Heart right ventricle (tissue), 16 donors: ENCODE measurements around the gene GPR183. TPM values are rescaled to one million over a fixed set of nuclear protein-coding genes. Genes with fewer than 3 reads are reported as not detected.

Source experiments
- ATAC-seq, 8 donors: fragments of 200-7000 bp; cut with Tn5 transposase; one replicate each; pipeline ENCODE4 v1.9.1; 2020; ENCODE audit warnings: mild to moderate bottlenecking in 8 of 8, moderate library complexity in 8 of 8, moderate number of reproducible peaks in 1 of 8
- DNase-seq, 2 donors: peaks; one replicate each; pipeline ENCODE4 v3.0.0-alpha.2; 2020
- H3K27ac ChIP-seq, 10 donors: fragments of 200-600 bp; sonication (generic) in 2 of 10; one replicate each; pipeline versions ENCODE4 v1.5.0 to v1.8.0; 2020 to 2022; ENCODE audit warnings: mild to moderate bottlenecking in 3 of 10
- H3K27me3 ChIP-seq, 7 donors: fragments of 200-600 bp; one replicate each; pipeline ENCODE4 v1.8.0; 2021 to 2022; ENCODE audit warnings: mild to moderate bottlenecking in 2 of 7
- H3K36me3 ChIP-seq, 9 donors: fragments of 200-600 bp; sonication (generic) in 1 of 9; one replicate each; pipeline versions ENCODE4 v1.5.0 to v1.8.0; 2020 to 2022; ENCODE audit warnings: mild to moderate bottlenecking in 2 of 9
- H3K4me1 ChIP-seq, 9 donors: fragments of 200-600 bp; sonication (generic) in 1 of 9; one replicate each; pipeline versions ENCODE4 v1.5.0 to v1.8.0; 2020 to 2022; ENCODE audit warnings: mild to moderate bottlenecking in 4 of 9
- H3K4me3 ChIP-seq, 10 donors: fragments of 200-600 bp; sonication (generic) in 2 of 10; one replicate each; pipeline versions ENCODE4 v1.5.0 to v1.8.0; 2020 to 2022; ENCODE audit warnings: mild to moderate bottlenecking in 7 of 10, moderate library complexity in 2 of 10
- H3K9me3 ChIP-seq, 11 donors: fragments of 200-600 bp in 10 of 11; sonication (generic) in 2 of 11; one replicate each; pipeline versions ENCODE4 v1.5.0 to v1.8.0; 2013 to 2022; ENCODE audit warnings: mild to moderate bottlenecking in 2 of 11, control low read depth in 1 of 11, moderate library complexity in 1 of 11
- WGBS, 2 donors: extraction: QIAGEN DNeasy Blood & Tissue Kit; methylation state at CpG; one replicate each; pipeline ENCODE4 v1.1.7; 2013; ENCODE audit warnings: inconsistent platforms in 1 of 2; 5-methylcytosine and 5-hydroxymethylcytosine counted together
- intact Hi-C, 10 donors: fragments of 100-400 bp; cut with DNase I; formaldehyde crosslinking; loops; one replicate each; pipeline versions ENCODE4 v1.11.1 to v1.14.2; 2022
- polyA plus RNA-seq, 2 donors: library from polyadenylated mRNA; stranded (reverse); fragments of 200-250 nt; gene quantifications; one replicate each; pipeline ENCODE4 v1.2.3, GENCODE V29; 2013
- total RNA-seq, 10 donors: library from RNA; stranded (reverse); fragmentation: NEBNext Ultra II Directional in 3 of 10; extraction: Animal tissue kit (Norgen Biotek cat#: 25700) in 3 of 10; gene quantifications; one replicate each; pipeline versions ENCODE4 v1.2.1 to v1.2.4, GENCODE V29; 2021 to 2023
- TF ChIP-seq, protein P1 (sequence below), 9 donors: fragments of 200-600 bp; sonication (generic) in 2 of 9; IDR thresholded peaks; one replicate each; pipeline versions ENCODE4 v1.5.0 to v1.8.0; 2021 to 2022; ENCODE audit warnings: antibody characterized with exemption in 9 of 9, mild to moderate bottlenecking in 5 of 9, moderate library complexity in 1 of 9
- donor health status: Arrhythmogenic right ventricular cardiomyopathy.
- donor health status: ischemic (EF 13 %, LVEDD 7.1; RV severe dilation, severe dysfunction).
- donor health status: healthy with polysubstance abuse.
- donor health status: DM: no; HTN: yes; CAD: no.
- donor health status: DM: no; HTN: no; CAD: no.
- donor health status: ischemic (EF 25% LVEDD 6.9; RV normal size, moderate dysfunction).
- donor health status: ischemic (EF 25% LVEDD 5.7; RV mildly dilated, moderate dysfunction).
- donor health status: healthy.
- donor health status: DM: yes; HTN: yes; CAD: no.
- donor health status: Ischemic cardiomyopathy.
- donor health status: ischemic (EF 35%, LVEDD 5.7; RV mildly dilated, moderate dysfunction).
- donor health status: nonischemic (EF 11% LVEDD 7.7; RV severe dilation, severe dysfunction).
- donor health status: DM: yes; HTN: yes; CAD: no.
- donor health status: PGD.
- donor health status: ischemic (EF 29% LVEDD 5.4; RV normal size, mild dysfunction).
- donor health status: nonischemic (EF 23%, LVEDD 6.1; RV moderate dilation, normal function).

GPR183 gene
- total and polyA plus RNA-seq, 12 donors: 0.49 to 8.6 (median 2.0) TPM

DNA sequence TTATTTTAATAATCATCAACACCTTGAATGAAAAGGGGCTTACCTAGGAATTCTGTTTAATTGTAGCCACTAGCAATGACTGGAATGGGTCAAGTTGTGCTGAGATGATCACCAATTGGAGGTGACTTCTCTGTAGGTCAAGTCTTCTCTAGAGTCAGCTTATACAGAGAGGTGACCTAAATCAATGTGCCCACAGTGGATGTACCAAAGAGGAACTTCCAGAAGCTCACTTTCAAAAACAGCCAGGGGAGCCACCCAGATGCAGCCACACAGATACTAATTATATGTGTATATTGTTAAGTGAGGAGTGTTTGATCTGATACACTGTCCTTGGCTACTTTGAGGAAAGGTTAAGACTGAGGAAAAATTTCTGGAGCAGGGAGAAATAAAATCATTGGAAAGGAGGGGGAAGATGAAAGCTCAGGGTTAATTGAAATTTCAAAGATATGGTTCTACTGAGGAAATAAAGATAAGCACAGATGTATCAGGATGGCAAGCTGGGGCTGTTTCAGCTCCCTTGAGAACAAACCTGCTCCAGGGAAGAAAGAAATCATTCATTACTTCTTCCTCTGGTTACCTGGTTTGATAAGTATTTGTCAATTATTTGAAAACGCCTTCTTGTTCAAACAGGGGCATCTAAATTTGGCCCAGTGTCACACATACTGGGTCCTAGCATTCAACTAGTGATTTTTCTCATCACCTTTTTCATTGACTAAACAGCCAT lies 5.1 kb downstream of the GPR183 start:
- Histone ChIP-seq H3K27me3 (no peaks in the 10 kb centered on the region), H3K4me1 (peaks cover 0 to 74% (median 6%) of the 10 kb centered on the region in 9 donors)

DNA sequence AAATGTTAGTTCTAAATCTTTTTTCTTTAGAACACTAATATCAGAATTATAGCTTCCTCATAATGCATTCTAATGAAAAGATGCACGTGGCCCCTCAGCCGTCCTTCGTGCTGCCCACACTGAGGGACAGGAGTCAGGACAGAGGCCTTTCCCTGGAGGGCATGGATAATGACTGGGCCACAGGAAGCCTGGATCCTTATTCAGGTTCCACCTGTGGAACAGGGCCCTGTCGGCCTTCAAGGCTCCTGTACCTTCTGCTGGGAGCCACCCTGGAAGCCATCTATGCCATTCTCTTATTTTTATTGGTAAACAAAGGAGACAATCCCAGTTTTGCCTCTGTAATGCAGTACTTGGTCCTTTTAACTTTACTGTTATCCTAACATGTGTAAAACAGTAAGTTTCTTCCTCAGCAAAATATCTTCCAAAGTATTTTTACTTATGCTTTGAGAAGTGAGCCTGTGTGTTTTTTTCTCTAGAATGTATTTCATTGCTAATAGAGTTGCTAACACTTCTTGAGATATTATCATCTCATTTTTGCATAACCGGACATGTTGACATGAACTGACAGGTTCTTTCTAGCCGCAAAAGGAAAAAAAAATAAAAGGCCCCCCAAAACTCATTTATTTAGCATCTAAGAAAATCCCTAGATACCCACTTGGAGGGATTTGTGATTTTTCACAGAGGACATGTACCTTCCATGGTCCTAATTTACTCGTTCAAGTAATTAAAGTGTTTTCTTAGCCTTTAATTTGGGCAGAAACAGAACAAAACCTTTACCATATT lies 6.0 kb downstream of the GPR183 start:
- WGBS, 2 donors: 92 to 93% methylated on average over 7 of the region's 7 CpGs
- Histone ChIP-seq H3K27ac (peak overlapping the region in 1 of 10 donors; percentile 89), H3K27me3 (no peaks in the 10 kb centered on the region), H3K4me3 (no peak overlapping the region), H3K9me3 (no peaks in the 10 kb centered on the region), H3K36me3 (peaks cover 0 to 17% (median 0%) of the 10 kb centered on the region in 9 donors), H3K4me1 (peaks cover 0 to 79% (median 0%) of the 10 kb centered on the region in 9 donors)
- DNase-seq: no peak
- TF ChIP-seq, protein P1, sequence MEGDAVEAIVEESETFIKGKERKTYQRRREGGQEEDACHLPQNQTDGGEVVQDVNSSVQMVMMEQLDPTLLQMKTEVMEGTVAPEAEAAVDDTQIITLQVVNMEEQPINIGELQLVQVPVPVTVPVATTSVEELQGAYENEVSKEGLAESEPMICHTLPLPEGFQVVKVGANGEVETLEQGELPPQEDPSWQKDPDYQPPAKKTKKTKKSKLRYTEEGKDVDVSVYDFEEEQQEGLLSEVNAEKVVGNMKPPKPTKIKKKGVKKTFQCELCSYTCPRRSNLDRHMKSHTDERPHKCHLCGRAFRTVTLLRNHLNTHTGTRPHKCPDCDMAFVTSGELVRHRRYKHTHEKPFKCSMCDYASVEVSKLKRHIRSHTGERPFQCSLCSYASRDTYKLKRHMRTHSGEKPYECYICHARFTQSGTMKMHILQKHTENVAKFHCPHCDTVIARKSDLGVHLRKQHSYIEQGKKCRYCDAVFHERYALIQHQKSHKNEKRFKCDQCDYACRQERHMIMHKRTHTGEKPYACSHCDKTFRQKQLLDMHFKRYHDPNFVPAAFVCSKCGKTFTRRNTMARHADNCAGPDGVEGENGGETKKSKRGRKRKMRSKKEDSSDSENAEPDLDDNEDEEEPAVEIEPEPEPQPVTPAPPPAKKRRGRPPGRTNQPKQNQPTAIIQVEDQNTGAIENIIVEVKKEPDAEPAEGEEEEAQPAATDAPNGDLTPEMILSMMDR (IDR thresholded peaks at IDR 0.05): no peak
- no peak for ATAC-seq
- intact Hi-C loops: no loop called here

More for the DNA sequence above, 5.1 kb downstream of the GPR183 start:
- peak overlapping the region in 1 of 10 donors; percentile 89 for H3K27ac ChIP-seq
- peak overlapping the region in 1 of 10 donors; percentile 13 for H3K4me3 ChIP-seq
- no peaks in the 10 kb centered on the region for H3K9me3 ChIP-seq
- TF ChIP-seq, protein P1 (IDR thresholded peaks at IDR 0.05): no peak
- intact Hi-C loops: no loop called here
- no peak for DNase-seq
- 97 to 98% methylated on average over 1 of the region's 1 CpG for WGBS, 2 donors
- H3K36me3 ChIP-seq: peaks cover 0 to 17% (median 0%) of the 10 kb centered on the region in 9 donors
- no peak for ATAC-seq

DNA sequence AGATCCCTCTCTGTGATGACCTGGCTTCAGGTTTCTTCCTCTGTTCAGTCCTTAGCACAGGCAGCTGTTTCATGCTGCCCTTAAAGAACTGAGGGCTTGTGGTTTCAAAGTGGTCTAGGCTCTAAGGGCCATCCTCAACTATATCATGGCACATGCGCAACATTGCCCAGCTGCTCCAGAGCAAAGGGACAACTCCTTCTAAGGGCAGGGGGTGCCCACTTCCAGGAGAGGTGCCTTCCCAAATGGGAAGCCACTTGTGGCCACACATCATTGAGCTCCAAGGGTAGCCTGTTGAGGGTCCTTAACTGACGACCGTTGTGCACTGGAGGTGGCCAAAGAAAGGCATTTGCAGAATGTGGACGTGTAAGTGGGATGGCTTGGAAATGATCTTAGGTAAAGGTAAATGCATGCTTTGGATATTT lies 7.3 kb downstream of the GPR183 start:
- H3K4me3 ChIP-seq: no peak overlapping the region
- intact Hi-C loops: no loop called here
- H3K4me1 ChIP-seq: peaks cover 0 to 92% (median 0%) of the 10 kb centered on the region in 9 donors
- H3K36me3 ChIP-seq: peaks cover 0 to 10% (median 0%) of the 10 kb centered on the region in 9 donors
- no peak for ATAC-seq
- DNase-seq: no peak
- WGBS, 2 donors: 85% methylated on average over 4 of the region's 4 CpGs
- H3K27me3 ChIP-seq: no peaks in the 10 kb centered on the region
- H3K9me3 ChIP-seq: no peaks in the 10 kb centered on the region
- TF ChIP-seq, protein P1 (IDR thresholded peaks at IDR 0.05): no peak
- peak overlapping the region in 1 of 10 donors; percentile 89 for H3K27ac ChIP-seq

DNA sequence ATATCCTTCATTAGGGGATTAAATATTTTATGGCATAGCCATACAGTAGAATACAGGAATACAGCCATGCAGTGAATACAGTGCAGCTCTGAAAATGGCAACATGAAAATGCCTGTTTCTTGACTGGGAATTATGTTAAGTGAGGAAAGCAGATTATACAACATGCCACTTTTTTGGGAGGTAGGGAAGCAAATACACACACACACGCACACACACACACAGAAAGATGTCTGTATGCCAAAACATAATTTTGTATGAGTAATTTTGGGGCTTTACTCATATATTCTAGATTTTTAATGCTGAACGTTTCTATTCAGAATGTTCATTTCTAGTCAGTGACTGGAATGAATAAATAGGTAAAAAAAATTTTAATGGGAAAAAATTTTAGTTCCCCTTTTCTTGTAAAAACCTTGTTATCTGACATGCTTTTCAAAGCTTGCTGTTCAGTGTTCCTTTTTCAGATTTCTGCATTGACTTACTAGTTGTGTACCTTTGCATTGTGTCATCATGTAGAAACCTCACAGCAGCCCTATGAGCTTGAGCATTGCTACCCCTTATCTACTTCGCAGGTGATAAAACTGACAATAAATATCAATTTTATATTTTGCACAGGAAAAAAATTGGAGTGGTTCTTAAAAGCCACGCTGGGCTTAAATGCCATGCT lies 7.8 kb downstream of the GPR183 start:
- Histone ChIP-seq H3K27me3 (no peaks in the 10 kb centered on the region), H3K36me3 (peaks cover 0 to 10% (median 0%) of the 10 kb centered on the region in 9 donors), H3K4me3 (no peak overlapping the region), H3K9me3 (no peaks in the 10 kb centered on the region), H3K27ac (peak overlapping the region in 1 of 10 donors; percentile 89), H3K4me1 (peaks cover 0 to 97% (median 0%) of the 10 kb centered on the region in 9 donors)
- intact Hi-C loops: no loop called here
- TF ChIP-seq, protein P1 (IDR thresholded peaks at IDR 0.05): no peak
- DNase-seq (no peak), ATAC-seq (no peak)
- WGBS, 2 donors: 92 to 94% methylated on average over 4 of the region's 4 CpGs
